Natural killer cell (primary cell): ENCODE data around the gene HPRT1. TPM values are rescaled to one million over a fixed set of nuclear protein-coding genes. Genes with fewer than 3 reads are reported as not detected.

Experiments used
- ATAC-seq, 3 donors: fragments of 150-1000 bp in 2 of 3; fragments of 200-7000 bp in 1 of 3; cut with Tn5 transposase; 1 replicate in 1 of 3; 2 replicates in 2 of 3; pipeline ENCODE4 v1.10.0; 2021; ENCODE audit warnings: mild to moderate bottlenecking in 2 of 3, moderate library complexity in 2 of 3
- DNase-seq, 2 donors: peaks; one replicate each; pipeline versions ENCODE4 v3.0.0 to v3.0.0-alpha.2; 2013 to 2021; ENCODE audit warnings: mixed read lengths in 1 of 2
- H3K27ac ChIP-seq: one replicate; pipeline ENCODE4 v1.5.1; 2013; ENCODE audit warnings: mild to moderate bottlenecking, low read length
- H3K27me3 ChIP-seq: one replicate; pipeline ENCODE4 v1.6.1; 2013; ENCODE audit warnings: low read length; ENCODE audit not compliant: control insufficient read depth, insufficient read depth
- H3K36me3 ChIP-seq: one replicate; pipeline ENCODE4 v1.6.1; 2013; ENCODE audit warnings: low read length; ENCODE audit not compliant: control insufficient read depth, insufficient read depth
- H3K4me1 ChIP-seq: one replicate; pipeline ENCODE4 v1.6.1; 2013; ENCODE audit warnings: low read length; ENCODE audit not compliant: control insufficient read depth, insufficient read depth
- H3K4me3 ChIP-seq: one replicate; pipeline ENCODE4 v1.5.1; 2013; ENCODE audit warnings: low read length
- H3K9me3 ChIP-seq: one replicate; pipeline ENCODE4 v1.6.1; 2013; ENCODE audit warnings: low read length; ENCODE audit not compliant: control insufficient read depth, insufficient read depth
- H3K27ac Mint-ChIP-seq, 2 donors: one replicate each; pipeline ENCODE4 v1.8.0; 2022; ENCODE audit warnings: mild to moderate bottlenecking in 2 of 2, mixed read lengths in 2 of 2, moderate library complexity in 1 of 2
- H3K27me3 Mint-ChIP-seq, 2 donors: one replicate each; pipeline ENCODE4 v1.8.0; 2022; ENCODE audit warnings: low read depth in 2 of 2, mixed read lengths in 2 of 2
- H3K36me3 Mint-ChIP-seq: one replicate; pipeline ENCODE4 v1.8.0; 2022; ENCODE audit warnings: mixed read lengths
- H3K4me1 Mint-ChIP-seq, 2 donors: one replicate each; pipeline ENCODE4 v1.8.0; 2022; ENCODE audit warnings: mixed read lengths in 2 of 2
- H3K4me3 Mint-ChIP-seq: one replicate; pipeline ENCODE4 v1.8.0; 2022; ENCODE audit warnings: mild to moderate bottlenecking, moderate library complexity, mixed read lengths
- H3K9me3 Mint-ChIP-seq, 2 donors: one replicate each; pipeline ENCODE4 v1.8.0; 2022; ENCODE audit warnings: mixed read lengths in 2 of 2
- CTCF ChIP-seq: fragments of 200-600 bp; IDR thresholded peaks from one replicate; pipeline ENCODE4 v1.8.0; 2022; ENCODE audit warnings: antibody characterized with exemption
- WGBS: methylation state at CpG from one replicate; pipeline ENCODE4 v1.1.7; 2013; ENCODE audit warnings: missing lambda C conversion rate; ENCODE audit not compliant: insufficient coverage; 5-methylcytosine and 5-hydroxymethylcytosine counted together
- intact Hi-C: fragments of 100-400 bp; cut with micrococcal nuclease; formaldehyde crosslinking; loops from one replicate; pipeline ENCODE4 v1.14.2; 2022
- total RNA-seq, 4 donors: library from RNA; stranded (reverse); fragments of 120-200 nt in 1 of 4; gene quantifications; one replicate each; pipeline versions ENCODE4 v1.2.3 to v1.2.4, GENCODE V29; 2013 to 2022

Gene HPRT1
- total RNA-seq, result 10 to 100 TPM; 15.1 to 17.8 (median 17.7) TPM
- total RNA-seq (2013), result 17.9 TPM

GRCh38 chrX:134460005-134460861, at the start of gene HPRT1:
Gene HPRT1, plus strand, starts transcription at chrX:134460165. Its CDS starts 147 bp downstream, at chrX:134460312.
- no peaks in the 10 kb centered on the region for H3K9me3 ChIP-seq
- no peak within 1 kb of the TSS for H3K27ac ChIP-seq
- no peaks in the 10 kb centered on the region for H3K36me3 ChIP-seq
- peak within 1 kb of the TSS in 1 of 2 donors; percentile 74 for H3K27ac Mint-ChIP-seq
- H3K36me3 Mint-ChIP-seq, result no peaks in the 10 kb centered on the region
- no peak for TF ChIP-seq CTCF
- DNase-seq, result peak; percentile 60 to 87
- H3K27me3 Mint-ChIP-seq, result no peaks in the 10 kb centered on the region
- ATAC-seq, result peak; percentile 96 to 99 (median 97)
- H3K4me3 ChIP-seq, result peak within 1 kb of the TSS; percentile 58
- intact Hi-C loops, result no loop called here
- H3K4me1 ChIP-seq, result peaks cover 12% of the 10 kb centered on the region
- no peaks in the 10 kb centered on the region for H3K27me3 ChIP-seq
- WGBS, result under 1% methylated on average over 85 of the region's 85 CpGs
- H3K9me3 Mint-ChIP-seq, result no peaks in the 10 kb centered on the region
- H3K4me1 Mint-ChIP-seq, result peaks cover 10 to 15% of the 10 kb centered on the region in 2 donors
- H3K4me3 Mint-ChIP-seq, result peak within 1 kb of the TSS; percentile 87

- DNase-seq (no peak), ATAC-seq (no peak)
- no peaks in the 10 kb centered on the region for H3K27me3 Mint-ChIP-seq
These were observed 43.9 kb upstream of the HPRT1 start for GRCh38 chrX:134416087-134416486.

DNA sequence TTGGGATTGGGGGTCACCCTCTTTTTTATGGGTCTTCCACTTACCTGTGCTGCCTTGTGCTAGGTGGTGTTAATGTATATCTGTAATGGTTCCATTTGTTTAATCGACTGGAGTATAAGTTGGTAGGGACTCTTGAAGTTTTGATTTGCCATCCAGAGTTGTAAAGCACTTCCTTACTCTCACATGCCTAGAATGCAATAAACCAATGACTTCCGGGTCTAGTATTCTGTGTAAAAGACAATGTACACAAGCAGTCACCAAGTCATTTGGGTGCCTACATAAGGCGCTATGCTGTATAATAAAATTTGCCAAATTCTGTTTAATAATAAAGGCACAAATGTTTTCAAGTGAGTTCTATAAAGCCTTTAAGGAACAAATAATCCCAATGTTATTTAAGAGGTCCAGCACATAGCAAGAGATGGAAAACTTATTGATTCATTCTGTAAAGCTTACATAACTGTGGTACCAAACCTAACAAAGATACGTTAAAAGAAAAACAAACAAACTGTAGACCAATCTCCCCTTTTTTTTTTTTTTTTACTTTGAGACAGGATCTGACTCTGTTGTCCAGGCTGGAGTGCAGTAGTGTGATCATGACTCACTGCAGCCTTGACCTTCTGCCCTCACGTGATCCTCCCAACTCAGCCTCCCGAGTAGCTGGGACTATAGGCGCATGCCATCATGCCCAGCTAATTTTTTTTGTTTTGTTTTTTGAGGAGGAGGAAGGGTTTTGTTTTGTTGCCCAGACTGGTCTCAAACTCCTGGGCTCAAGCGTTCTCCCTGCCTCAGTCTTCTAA, 41.5 kb upstream of the HPRT1 start:
- no peaks in the 10 kb centered on the region for H3K9me3 Mint-ChIP-seq
- H3K9me3 ChIP-seq, result no peaks in the 10 kb centered on the region
- H3K27ac Mint-ChIP-seq, result peak overlapping the region in 1 of 2 donors; percentile 1
- no peak overlapping the region for H3K4me3 Mint-ChIP-seq
- no peaks in the 10 kb centered on the region for H3K4me1 Mint-ChIP-seq
- ATAC-seq, result no peak
- TF ChIP-seq CTCF, result no peak
- no peak overlapping the region for H3K4me3 ChIP-seq
- 100% methylated on average over 3 of the region's 8 CpGs for WGBS
- H3K36me3 Mint-ChIP-seq, result no peaks in the 10 kb centered on the region
- H3K27me3 Mint-ChIP-seq, result no peaks in the 10 kb centered on the region
- H3K27ac ChIP-seq, result no peak overlapping the region
- no peaks in the 10 kb centered on the region for H3K27me3 ChIP-seq
- peaks cover 30% of the 10 kb centered on the region for H3K36me3 ChIP-seq
- no peak for DNase-seq
- no peaks in the 10 kb centered on the region for H3K4me1 ChIP-seq
- intact Hi-C loops, result no loop called here

More at GRCh38 chrX:134416087-134416486, 43.9 kb upstream of the HPRT1 start:
- 100% methylated on average over 1 of the region's 5 CpGs for WGBS
- H3K9me3 Mint-ChIP-seq, result no peaks in the 10 kb centered on the region
- no peaks in the 10 kb centered on the region for H3K36me3 Mint-ChIP-seq
- TF ChIP-seq CTCF, result no peak
- H3K4me3 Mint-ChIP-seq, result no peak overlapping the region
- no peaks in the 10 kb centered on the region for H3K9me3 ChIP-seq
- H3K4me3 ChIP-seq, result no peak overlapping the region
- intact Hi-C loops, result no loop called here
- H3K4me1 ChIP-seq, result no peaks in the 10 kb centered on the region
- no peak overlapping the region for H3K27ac ChIP-seq
- no peaks in the 10 kb centered on the region for H3K4me1 Mint-ChIP-seq
- H3K27me3 ChIP-seq, result no peaks in the 10 kb centered on the region
- H3K36me3 ChIP-seq, result peaks cover 30% of the 10 kb centered on the region
- H3K27ac Mint-ChIP-seq, result no peak overlapping the region
